Hematopoietic multipotent progenitor cell treated with erythropoietin and hydrocortisone succinate and interleukin-3 and kit ligand, for 15 days (in vitro differentiated cells): Measurements from ENCODE around the gene DDX27.

ENCODE experiments used
- DNase-seq: peaks from one replicate; pipeline ENCODE4 v3.0.0-alpha.2; 2015; ENCODE audit warnings: low spot score

DDX27 gene

DNA sequence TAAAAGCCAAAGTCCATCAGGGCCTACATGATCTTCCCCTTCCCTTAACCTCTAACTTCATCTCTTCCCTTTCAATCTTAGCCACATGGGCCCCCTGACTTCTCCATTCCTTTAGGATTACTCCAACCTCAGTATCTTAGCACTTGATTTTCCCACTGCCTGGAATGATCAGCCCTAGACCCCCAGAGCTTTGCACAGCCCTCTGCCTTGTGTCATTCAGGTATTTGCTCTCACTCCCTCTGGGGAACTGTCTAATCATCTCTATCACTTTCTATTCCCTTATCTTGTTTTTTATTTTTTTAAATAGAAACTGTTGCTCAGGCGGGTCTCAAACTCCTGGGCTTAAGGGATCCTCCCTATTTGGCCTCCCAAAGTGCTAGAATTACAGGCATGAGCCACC is 72.0 kb downstream of the DDX27 start:
- no peak for DNase-seq

GRCh38 chr20:49292010-49292409 is 72.8 kb downstream of the DDX27 start:
- DNase-seq = no peak

GRCh38 chr20:49293122-49293521 is 73.9 kb downstream of the DDX27 start:
- DNase-seq = no peak
